ENCODE measurements around the gene NOBOX.
"Not testable (repeated sequence)": the region's sequence is repeated elsewhere in the genome, so short reads cannot be mapped to it uniquely, and the experiment has no call there.

Gene NOBOX

GRCh38 chr7:144403649-144404061 is at the start of gene NOBOX:
NOBOX (minus strand) TSS chr7:144403693.
- no peak for DNase-seq

- DNase-seq: no peak
Observed at GRCh38 chr7:144452064-144452463, 48.6 kb upstream of the NOBOX start.

- DNase-seq: no peak
Observed at GRCh38 chr7:144445590-144445989, 42.1 kb upstream of the NOBOX start.

GRCh38 chr7:144439717-144440205 is 36.3 kb upstream of the NOBOX start:
- no peak for DNase-seq

GRCh38 chr7:144438759-144439158 is 35.3 kb upstream of the NOBOX start:
- no peak for DNase-seq

- peak; percentile 21 for DNase-seq
Observed at GRCh38 chr7:144437370-144438191, 34.1 kb upstream of the NOBOX start.

GRCh38 chr7:144436500-144436899 is 33.0 kb upstream of the NOBOX start:
- no peak for DNase-seq

GRCh38 chr7:144428431-144428830 is 24.9 kb upstream of the NOBOX start:
- no peak for DNase-seq

- not testable (repeated sequence) for DNase-seq
Observed at GRCh38 chr7:144427539-144427938, 24.0 kb upstream of the NOBOX start.

GRCh38 chr7:144418931-144419330 is 15.4 kb upstream of the NOBOX start:
- not testable (repeated sequence) for DNase-seq

- DNase-seq: no peak
Observed at GRCh38 chr7:144416341-144416740, 12.8 kb upstream of the NOBOX start.

GRCh38 chr7:144415858-144416257 is 12.4 kb upstream of the NOBOX start:
- DNase-seq: no peak

GRCh38 chr7:144414815-144415214 is 11.3 kb upstream of the NOBOX start:
- no peak for DNase-seq

GRCh38 chr7:144410441-144410840 is 6.9 kb upstream of the NOBOX start:
- no peak for DNase-seq

- DNase-seq: no peak
Observed at GRCh38 chr7:144408121-144408520, 4.6 kb upstream of the NOBOX start.

- DNase-seq: no peak
Observed at GRCh38 chr7:144407266-144407931, 3.9 kb upstream of the NOBOX start.

GRCh38 chr7:144404946-144405345 is 1.5 kb upstream of the NOBOX start:
- no peak for DNase-seq

GRCh38 chr7:144403102-144403501 is 391 bp downstream of the NOBOX start:
- no peak for DNase-seq

GRCh38 chr7:144401490-144401889 is 2.0 kb downstream of the NOBOX start:
- no peak for DNase-seq

GRCh38 chr7:144399946-144400345 is 3.5 kb downstream of the NOBOX start:
- no peak for DNase-seq

GRCh38 chr7:144398911-144399310 is 4.6 kb downstream of the NOBOX start:
- no peak for DNase-seq

GRCh38 chr7:144398291-144398690 is 5.2 kb downstream of the NOBOX start:
- no peak for DNase-seq

GRCh38 chr7:144397086-144397485 is 6.4 kb downstream of the NOBOX start:
- no peak for DNase-seq

- no peak for DNase-seq
Observed at GRCh38 chr7:144391823-144392255, 11.7 kb downstream of the NOBOX start.
